HEK293T (cell line): ENCODE data around the gene EDIL3.

Source experiments
- ARNT ChIP-seq: fragments of 450-650 bp; IDR thresholded peaks from 2 replicates; pipeline ENCODE4 v1.6.1; 2017; ENCODE audit warnings: mild to moderate bottlenecking
- BHLHE40 ChIP-seq: fragments of 450-650 bp; IDR thresholded peaks from 2 replicates; pipeline ENCODE4 v1.6.1; 2016; ENCODE audit warnings: mild to moderate bottlenecking, moderate library complexity, borderline replicate concordance
- CTBP1 ChIP-seq: fragments of 450-650 bp; IDR thresholded peaks from 2 replicates; pipeline ENCODE4 v1.6.1; 2016; ENCODE audit warnings: borderline replicate concordance
- ELF4 ChIP-seq: fragments of 450-650 bp; IDR thresholded peaks from 2 replicates; pipeline ENCODE4 v1.6.1; 2017; ENCODE audit warnings: antibody characterized with exemption
- FOXA1 ChIP-seq: fragments of 450-650 bp; IDR thresholded peaks from 2 replicates; pipeline ENCODE4 v1.6.1; 2016; ENCODE audit warnings: mild to moderate bottlenecking
- FOXK2 ChIP-seq: fragments of 450-650 bp; IDR thresholded peaks from 2 replicates; pipeline ENCODE4 v1.6.1; 2016; ENCODE audit warnings: mild to moderate bottlenecking
- FOXM1 ChIP-seq: fragments of 450-650 bp; IDR thresholded peaks from 2 replicates; pipeline ENCODE4 v1.6.1; 2017; ENCODE audit warnings: mild to moderate bottlenecking, borderline replicate concordance
- HDGF ChIP-seq: fragments of 450-650 bp; IDR thresholded peaks from 2 replicates; pipeline ENCODE4 v1.6.1; 2017; ENCODE audit warnings: antibody characterized with exemption, borderline replicate concordance
- L3MBTL2 ChIP-seq: fragments of 450-650 bp; conservative IDR thresholded peaks from 2 replicates; pipeline ENCODE4 v1.6.1; 2016; ENCODE audit warnings: mild to moderate bottlenecking
- NFRKB ChIP-seq: fragments of 450-650 bp; IDR thresholded peaks from 2 replicates; pipeline ENCODE4 v1.6.1; 2016; ENCODE audit warnings: mild to moderate bottlenecking, moderate library complexity
- PKNOX1 ChIP-seq: fragments of 450-650 bp; IDR thresholded peaks from 2 replicates; pipeline ENCODE4 v1.6.1; 2016
- SP1 ChIP-seq: fragments of 450-650 bp; IDR thresholded peaks from 2 replicates; pipeline ENCODE4 v1.6.1; 2017
- SUZ12 ChIP-seq: fragments of 450-650 bp; IDR thresholded peaks from 2 replicates; pipeline ENCODE4 v1.6.1; 2016; ENCODE audit warnings: mild to moderate bottlenecking
- ZNF384 ChIP-seq: fragments of 450-650 bp; IDR thresholded peaks from 2 replicates; pipeline ENCODE4 v1.6.1; 2016

- TF ChIP-seq ARNT (no peak), FOXK2 (no peak), FOXM1 (no peak), FOXA1 (no peak), ELF4 (no peak), BHLHE40 (no peak), NFRKB (no peak), HDGF (no peak), SUZ12 (no peak), L3MBTL2 (no peak), ZNF384 (no peak), CTBP1 (no peak), PKNOX1 (no peak), SP1 (no peak)
These were observed 20.6 kb downstream of the EDIL3 start for GRCh38 chr5:84364043-84364442.
